Caco-2 (cell line): Measurements from ENCODE around the gene RMRP. TPM values are rescaled to one million over a fixed set of nuclear protein-coding genes. Genes with fewer than 3 reads are reported as not detected.

Experiments
- BruUV-seq: library from RNA; stranded (reverse); fragments of 400-500 nt; replicated peaks from 2 replicates; lab custom pipeline; 2021; lab: Mats Ljungman, UMichigan
- CTCF ChIA-PET: fragments of 300-600 bp; sonication (Branson Sonifier 250); formaldehyde crosslinking; loops from one replicate; lab custom pipeline; 2022; ENCODE audit warnings: antibody characterized with exemption; lab: Charles Lee
- POLR2A ChIA-PET: fragments of 300-600 bp; sonication (Branson Sonifier 250); formaldehyde crosslinking; loops from one replicate; lab custom pipeline; 2022; ENCODE audit warnings: antibody characterized with exemption; lab: Charles Lee
- DNase-seq, 2 experiments: peaks; one replicate each; pipeline versions ENCODE4 v3.0.0 to v3.0.0-alpha.2; 2020 to 2022
- H3K27me3 ChIP-seq: replicated peaks from 2 replicates; pipeline ENCODE4 v1.6.0; 2011; ENCODE audit warnings: low read length; ENCODE audit not compliant: control insufficient read depth, insufficient read depth
- H3K36me3 ChIP-seq: 2 replicates; pipeline ENCODE4 v1.5.1; 2011; ENCODE audit warnings: low read length; ENCODE audit not compliant: control insufficient read depth, insufficient read depth
- H3K4me1 ChIP-seq: fragments of 250-450 bp; sonication (Bioruptor Pico); 2 replicates; pipeline ENCODE4 v1.5.1; 2020; ENCODE audit warnings: mild to moderate bottlenecking
- H3K4me3 ChIP-seq: 2 replicates; pipeline ENCODE4 v1.5.1; 2011; ENCODE audit warnings: low read depth, mild to moderate bottlenecking, control low read depth, low read length
- H3K9me3 ChIP-seq: fragments of 250-450 bp; sonication (Bioruptor Pico); 2 replicates; pipeline ENCODE4 v1.5.1; 2020; ENCODE audit warnings: mild to moderate bottlenecking, moderate library complexity
- H3K27ac Mint-ChIP-seq: one replicate; pipeline ENCODE4 v1.8.0; 2022; ENCODE audit warnings: mixed read lengths; ENCODE audit not compliant: unreplicated experiment
- H3K27me3 Mint-ChIP-seq: one replicate; pipeline ENCODE4 v1.8.0; 2022; ENCODE audit warnings: mixed read lengths; ENCODE audit not compliant: insufficient read depth, unreplicated experiment
- H3K36me3 Mint-ChIP-seq: one replicate; pipeline ENCODE4 v1.8.0; 2022; ENCODE audit warnings: mild to moderate bottlenecking, mixed read lengths; ENCODE audit not compliant: insufficient read depth, unreplicated experiment
- H3K4me1 Mint-ChIP-seq: one replicate; pipeline ENCODE4 v1.8.0; 2022; ENCODE audit warnings: low read depth, mixed read lengths; ENCODE audit not compliant: unreplicated experiment
- H3K4me3 Mint-ChIP-seq: one replicate; pipeline ENCODE4 v1.8.0; 2022; ENCODE audit warnings: mild to moderate bottlenecking, moderate library complexity, mixed read lengths; ENCODE audit not compliant: unreplicated experiment
- H3K9me3 Mint-ChIP-seq: one replicate; pipeline ENCODE4 v1.8.0; 2022; ENCODE audit warnings: mixed read lengths; ENCODE audit not compliant: unreplicated experiment
- intact Hi-C: fragments of 100-400 bp; cut with micrococcal nuclease; formaldehyde crosslinking; loops from one replicate; pipeline ENCODE4 v1.10.0; 2022; ENCODE audit not compliant: unreplicated experiment
- total RNA-seq: library from RNA; stranded (reverse); gene quantifications from 2 replicates; pipeline ENCODE4 v1.2.3, GENCODE V29; 2022
- TF ChIP-seq, protein P1 (sequence below), 2 experiments: fragments of 200-600 bp in 1 of 2; IDR thresholded peaks; 1 replicate in 1 of 2; 2 replicates in 1 of 2; pipeline versions ENCODE4 v1.5.1 to v1.8.0; 2011 to 2022; ENCODE audit warnings: antibody characterized with exemption in 1 of 2, control low read depth in 1 of 2, inconsistent platforms in 1 of 2, low read depth in 1 of 2, low read length in 1 of 2, mild to moderate bottlenecking in 1 of 2, moderate library complexity in 1 of 2; ENCODE audit not compliant: insufficient read depth in 1 of 2, severe bottlenecking in 1 of 2, unreplicated experiment in 1 of 2

The RMRP gene
- total RNA-seq, 1 experiment from 2014 or later, result 10,161 TPM

- Mint-ChIP-seq H3K4me1 (no peaks in the 10 kb centered on the region), H3K27ac (no peak overlapping the region), H3K9me3 (no peaks in the 10 kb centered on the region), H3K27me3 (no peaks in the 10 kb centered on the region), H3K36me3 (peaks cover 37% of the 10 kb centered on the region), H3K4me3 (no peak overlapping the region)
- Histone ChIP-seq H3K4me1 (peaks cover 5% of the 10 kb centered on the region), H3K4me3 (no peak overlapping the region), H3K27me3 (no peaks in the 10 kb centered on the region), H3K9me3 (no peaks in the 10 kb centered on the region), H3K36me3 (peaks cover 3% of the 10 kb centered on the region)
- no peak for DNase-seq
- no TSS peak for BruUV-seq
- CTCF ChIA-PET, result no interaction called here
- TF ChIP-seq, protein P1, sequence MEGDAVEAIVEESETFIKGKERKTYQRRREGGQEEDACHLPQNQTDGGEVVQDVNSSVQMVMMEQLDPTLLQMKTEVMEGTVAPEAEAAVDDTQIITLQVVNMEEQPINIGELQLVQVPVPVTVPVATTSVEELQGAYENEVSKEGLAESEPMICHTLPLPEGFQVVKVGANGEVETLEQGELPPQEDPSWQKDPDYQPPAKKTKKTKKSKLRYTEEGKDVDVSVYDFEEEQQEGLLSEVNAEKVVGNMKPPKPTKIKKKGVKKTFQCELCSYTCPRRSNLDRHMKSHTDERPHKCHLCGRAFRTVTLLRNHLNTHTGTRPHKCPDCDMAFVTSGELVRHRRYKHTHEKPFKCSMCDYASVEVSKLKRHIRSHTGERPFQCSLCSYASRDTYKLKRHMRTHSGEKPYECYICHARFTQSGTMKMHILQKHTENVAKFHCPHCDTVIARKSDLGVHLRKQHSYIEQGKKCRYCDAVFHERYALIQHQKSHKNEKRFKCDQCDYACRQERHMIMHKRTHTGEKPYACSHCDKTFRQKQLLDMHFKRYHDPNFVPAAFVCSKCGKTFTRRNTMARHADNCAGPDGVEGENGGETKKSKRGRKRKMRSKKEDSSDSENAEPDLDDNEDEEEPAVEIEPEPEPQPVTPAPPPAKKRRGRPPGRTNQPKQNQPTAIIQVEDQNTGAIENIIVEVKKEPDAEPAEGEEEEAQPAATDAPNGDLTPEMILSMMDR (IDR thresholded peaks at IDR 0.05; ENCODE audit: insufficient read depth in 1 of 2, low read depth in 1 of 2, low read length in 1 of 2, severe bottlenecking in 1 of 2, unreplicated experiment in 1 of 2), result no peak
- POLR2A ChIA-PET, result no interaction called here
- intact Hi-C loops, result no loop called here
These were observed 43.1 kb upstream of the RMRP start for GRCh38 chr9:35700942-35701341.

DNA sequence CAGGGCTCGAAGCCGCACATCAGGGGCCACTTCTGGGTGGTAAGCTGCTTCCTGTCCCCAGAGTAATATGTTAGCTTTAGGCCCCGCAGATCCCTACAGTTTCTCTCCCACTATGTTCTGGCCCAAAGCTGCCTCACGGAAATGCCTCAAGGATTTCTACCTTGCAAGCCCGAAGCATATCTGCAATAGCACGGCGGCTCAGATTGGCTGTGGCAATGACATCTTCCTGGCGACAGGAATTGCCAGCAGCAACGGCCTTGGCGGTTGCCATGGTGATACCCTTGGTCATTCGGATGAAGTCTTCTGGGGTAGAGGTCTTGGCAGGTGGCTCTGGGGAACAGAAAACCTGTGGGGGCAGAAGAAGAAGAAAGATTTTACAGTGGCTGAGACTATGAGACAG lies 42.2 kb upstream of the RMRP start:
- Histone ChIP-seq H3K4me3 (no peak overlapping the region), H3K27me3 (no peaks in the 10 kb centered on the region), H3K4me1 (peaks cover 8% of the 10 kb centered on the region), H3K9me3 (no peaks in the 10 kb centered on the region), H3K36me3 (peaks cover 1% of the 10 kb centered on the region)
- H3K4me1 Mint-ChIP-seq, result no peaks in the 10 kb centered on the region
- H3K4me3 Mint-ChIP-seq, result no peak overlapping the region
- H3K27me3 Mint-ChIP-seq, result no peaks in the 10 kb centered on the region
- H3K9me3 Mint-ChIP-seq, result no peaks in the 10 kb centered on the region
- intact Hi-C loops, result no loop called here
- no peak for DNase-seq
- TF ChIP-seq, protein P1 (IDR thresholded peaks at IDR 0.05; ENCODE audit: insufficient read depth in 1 of 2, low read depth in 1 of 2, low read length in 1 of 2, severe bottlenecking in 1 of 2, unreplicated experiment in 1 of 2), result no peak
- CTCF ChIA-PET, result no interaction called here
- POLR2A ChIA-PET, result no interaction called here
- no peak overlapping the region for H3K27ac Mint-ChIP-seq
- BruUV-seq, result no TSS peak
- peaks cover 36% of the 10 kb centered on the region for H3K36me3 Mint-ChIP-seq

GRCh38 chr9:35698231-35698630 lies 40.4 kb upstream of the RMRP start:
- no peak overlapping the region for H3K4me3 Mint-ChIP-seq
- H3K36me3 ChIP-seq, result peaks cover 1% of the 10 kb centered on the region
- BruUV-seq, result no TSS peak
- intact Hi-C loops, result no loop called here
- no peak overlapping the region for H3K4me3 ChIP-seq
- TF ChIP-seq, protein P1 (IDR thresholded peaks at IDR 0.05; ENCODE audit: insufficient read depth in 1 of 2, low read depth in 1 of 2, low read length in 1 of 2, severe bottlenecking in 1 of 2, unreplicated experiment in 1 of 2), result no peak
- peaks cover 8% of the 10 kb centered on the region for H3K4me1 ChIP-seq
- H3K9me3 Mint-ChIP-seq, result no peaks in the 10 kb centered on the region
- no peak for DNase-seq
- peaks cover 21% of the 10 kb centered on the region for H3K36me3 Mint-ChIP-seq
- H3K4me1 Mint-ChIP-seq, result no peaks in the 10 kb centered on the region
- H3K27me3 ChIP-seq, result no peaks in the 10 kb centered on the region
- H3K9me3 ChIP-seq, result no peaks in the 10 kb centered on the region
- H3K27me3 Mint-ChIP-seq, result no peaks in the 10 kb centered on the region
- ChIA-PET POLR2A (no interaction called here), CTCF (interaction anchor here (0.7 to 4.8 kb wide), 3 partner anchors 25 to 40 kb away, joined by 3 to 35 read pairs (median 5); partner anchors contain the start of genes ARHGEF39, CA9, CCDC107 and RMRP)
- H3K27ac Mint-ChIP-seq, result no peak overlapping the region
